GM23248 (cell line): ENCODE results near the gene RNPS1.

ENCODE experiments used
- EZH2 ChIP-seq: fragments of 200-600 bp; sonication (generic); IDR thresholded peaks from 2 replicates; pipeline ENCODE4 v1.6.1; 2018; ENCODE audit warnings: antibody characterized with exemption, mild to moderate bottlenecking; ENCODE audit not compliant: insufficient read depth, poor library complexity, severe bottlenecking
- EZH2phosphoT487 ChIP-seq: fragments of 200-600 bp; sonication (generic); IDR thresholded peaks from 2 replicates; pipeline ENCODE4 v1.6.1; 2018; ENCODE audit warnings: antibody characterized with exemption, moderate library complexity, mild to moderate bottlenecking, low read depth; ENCODE audit not compliant: insufficient read depth

GRCh38 chr16:2205967-2206313, 62.0 kb downstream of the RNPS1 start:
- no peak for TF ChIP-seq EZH2
- TF ChIP-seq EZH2phosphoT487: no peak
